ENCODE data around the gene MYLK3.

MYLK3 gene

DNA sequence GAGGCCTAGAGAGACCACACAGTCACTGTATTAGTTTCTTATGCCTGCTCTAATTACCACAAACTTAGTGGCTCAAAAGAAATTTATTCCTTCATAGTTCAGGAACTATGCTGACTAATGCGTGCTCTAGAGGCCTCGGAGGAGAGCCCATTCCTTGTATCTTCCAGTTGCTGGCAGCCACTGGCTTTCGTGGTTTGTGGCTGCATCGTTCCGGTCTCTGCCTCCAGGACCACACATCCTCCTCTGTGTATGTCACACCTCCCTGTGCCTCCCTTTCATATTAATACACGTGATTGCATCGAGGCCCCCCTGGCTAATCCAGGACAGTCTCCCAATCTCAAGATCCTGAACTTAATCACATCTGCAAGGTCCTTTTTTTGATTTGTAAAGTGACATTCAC lies 16.9 kb upstream of the MYLK3 start:
- Histone ChIP-seq H3K4me3 (replicated peaks; ENCODE audit: low read depth, low read length) (no peak overlapping the region), H3K27me3 (replicated peaks; ENCODE audit: control insufficient read depth, insufficient read depth, low read length) (no peaks in the 10 kb centered on the region; the same call in 1 of the 2 replicates), H3K36me3 (ENCODE audit: control insufficient read depth, insufficient read depth, low read length) (no peaks in the 10 kb centered on the region)
- DNase-seq (ENCODE audit: extremely low read depth, insufficient read length): no peak
- TF ChIP-seq, protein P1, sequence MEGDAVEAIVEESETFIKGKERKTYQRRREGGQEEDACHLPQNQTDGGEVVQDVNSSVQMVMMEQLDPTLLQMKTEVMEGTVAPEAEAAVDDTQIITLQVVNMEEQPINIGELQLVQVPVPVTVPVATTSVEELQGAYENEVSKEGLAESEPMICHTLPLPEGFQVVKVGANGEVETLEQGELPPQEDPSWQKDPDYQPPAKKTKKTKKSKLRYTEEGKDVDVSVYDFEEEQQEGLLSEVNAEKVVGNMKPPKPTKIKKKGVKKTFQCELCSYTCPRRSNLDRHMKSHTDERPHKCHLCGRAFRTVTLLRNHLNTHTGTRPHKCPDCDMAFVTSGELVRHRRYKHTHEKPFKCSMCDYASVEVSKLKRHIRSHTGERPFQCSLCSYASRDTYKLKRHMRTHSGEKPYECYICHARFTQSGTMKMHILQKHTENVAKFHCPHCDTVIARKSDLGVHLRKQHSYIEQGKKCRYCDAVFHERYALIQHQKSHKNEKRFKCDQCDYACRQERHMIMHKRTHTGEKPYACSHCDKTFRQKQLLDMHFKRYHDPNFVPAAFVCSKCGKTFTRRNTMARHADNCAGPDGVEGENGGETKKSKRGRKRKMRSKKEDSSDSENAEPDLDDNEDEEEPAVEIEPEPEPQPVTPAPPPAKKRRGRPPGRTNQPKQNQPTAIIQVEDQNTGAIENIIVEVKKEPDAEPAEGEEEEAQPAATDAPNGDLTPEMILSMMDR (IDR thresholded peaks at IDR 0.05; ENCODE audit: insufficient read depth, low read length, poor library complexity, severe bottlenecking): no peak

DNA sequence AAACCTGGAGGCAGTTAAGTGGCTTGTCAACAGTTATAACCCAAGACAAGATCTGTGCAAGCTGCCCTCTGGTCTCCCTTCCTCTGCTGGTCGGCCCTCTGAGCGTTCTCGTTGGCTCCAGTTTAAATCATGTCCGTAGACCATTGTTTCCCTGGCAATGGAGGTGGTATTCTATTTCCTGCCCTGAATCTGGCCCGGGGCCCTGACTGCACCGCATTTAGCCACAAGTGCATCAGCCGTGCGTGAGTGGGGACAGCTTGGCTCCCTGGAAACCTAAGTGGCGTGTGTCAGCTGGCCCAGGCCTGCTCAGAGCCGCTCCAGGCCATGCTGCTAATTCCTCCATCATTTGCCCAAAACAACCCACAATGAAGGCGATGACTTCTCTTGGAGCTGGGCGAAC lies 15.0 kb upstream of the MYLK3 start:
- no peaks in the 10 kb centered on the region; the same call in 1 of the 2 replicates for H3K27me3 ChIP-seq (replicated peaks; ENCODE audit: control insufficient read depth, insufficient read depth, low read length)
- H3K4me3 ChIP-seq (replicated peaks; ENCODE audit: low read depth, low read length): no peak overlapping the region
- DNase-seq (ENCODE audit: extremely low read depth, insufficient read length): no peak
- no peaks in the 10 kb centered on the region for H3K36me3 ChIP-seq (ENCODE audit: control insufficient read depth, insufficient read depth, low read length)
- TF ChIP-seq, protein P1 (IDR thresholded peaks at IDR 0.05; ENCODE audit: insufficient read depth, low read length, poor library complexity, severe bottlenecking): no peak

DNA sequence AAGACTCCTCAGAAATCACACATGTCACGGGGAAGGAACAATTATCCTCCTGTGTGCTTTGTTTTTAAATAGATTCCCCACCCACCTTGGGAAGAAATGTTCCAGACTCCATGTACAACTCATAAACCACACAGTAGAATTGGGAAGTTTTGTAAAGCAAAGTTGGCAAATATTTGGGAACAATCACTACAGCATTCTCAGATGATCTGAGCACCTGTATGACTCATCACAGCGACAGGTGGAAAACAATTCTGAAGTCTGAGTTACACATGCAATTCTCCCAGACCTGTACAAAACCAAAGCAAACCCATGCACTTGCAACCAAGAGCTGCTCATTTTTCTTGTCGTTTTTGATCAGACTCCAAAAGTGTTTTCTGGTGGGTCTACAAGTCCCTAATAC lies 14.4 kb upstream of the MYLK3 start:
- Histone ChIP-seq H3K4me3 (replicated peaks; ENCODE audit: low read depth, low read length) (no peak overlapping the region), H3K36me3 (ENCODE audit: control insufficient read depth, insufficient read depth, low read length) (no peaks in the 10 kb centered on the region), H3K27me3 (replicated peaks; ENCODE audit: control insufficient read depth, insufficient read depth, low read length) (no peaks in the 10 kb centered on the region; the same call in 1 of the 2 replicates)
- DNase-seq (ENCODE audit: extremely low read depth, insufficient read length): no peak
- TF ChIP-seq, protein P1 (IDR thresholded peaks at IDR 0.05; ENCODE audit: insufficient read depth, low read length, poor library complexity, severe bottlenecking): no peak

DNA sequence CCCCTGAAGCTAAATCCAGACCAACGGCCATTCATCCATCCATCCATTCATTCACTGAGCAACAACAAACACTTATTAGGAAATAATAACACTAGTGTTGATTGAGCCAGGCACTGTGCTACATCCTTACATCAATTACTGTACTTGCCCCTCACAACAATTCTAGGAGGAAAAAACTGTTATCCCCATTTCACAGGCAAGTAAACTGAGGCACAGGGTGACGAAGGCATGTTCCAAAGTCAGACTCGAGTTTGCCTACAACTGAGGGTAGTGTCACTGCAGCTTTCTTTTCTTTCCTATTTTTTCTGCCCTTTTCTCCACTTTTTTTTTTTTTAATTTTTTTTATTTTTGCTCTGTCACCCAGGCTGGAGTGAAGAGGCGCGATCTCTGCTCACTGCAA lies 11.2 kb upstream of the MYLK3 start:
- H3K27me3 ChIP-seq (replicated peaks; ENCODE audit: control insufficient read depth, insufficient read depth, low read length): no peaks in the 10 kb centered on the region; the same call in 1 of the 2 replicates
- DNase-seq (ENCODE audit: extremely low read depth, insufficient read length): no peak
- no peaks in the 10 kb centered on the region for H3K36me3 ChIP-seq (ENCODE audit: control insufficient read depth, insufficient read depth, low read length)
- TF ChIP-seq, protein P1 (IDR thresholded peaks at IDR 0.05; ENCODE audit: insufficient read depth, low read length, poor library complexity, severe bottlenecking): no peak
- H3K4me3 ChIP-seq (replicated peaks; ENCODE audit: low read depth, low read length): no peak overlapping the region

DNA sequence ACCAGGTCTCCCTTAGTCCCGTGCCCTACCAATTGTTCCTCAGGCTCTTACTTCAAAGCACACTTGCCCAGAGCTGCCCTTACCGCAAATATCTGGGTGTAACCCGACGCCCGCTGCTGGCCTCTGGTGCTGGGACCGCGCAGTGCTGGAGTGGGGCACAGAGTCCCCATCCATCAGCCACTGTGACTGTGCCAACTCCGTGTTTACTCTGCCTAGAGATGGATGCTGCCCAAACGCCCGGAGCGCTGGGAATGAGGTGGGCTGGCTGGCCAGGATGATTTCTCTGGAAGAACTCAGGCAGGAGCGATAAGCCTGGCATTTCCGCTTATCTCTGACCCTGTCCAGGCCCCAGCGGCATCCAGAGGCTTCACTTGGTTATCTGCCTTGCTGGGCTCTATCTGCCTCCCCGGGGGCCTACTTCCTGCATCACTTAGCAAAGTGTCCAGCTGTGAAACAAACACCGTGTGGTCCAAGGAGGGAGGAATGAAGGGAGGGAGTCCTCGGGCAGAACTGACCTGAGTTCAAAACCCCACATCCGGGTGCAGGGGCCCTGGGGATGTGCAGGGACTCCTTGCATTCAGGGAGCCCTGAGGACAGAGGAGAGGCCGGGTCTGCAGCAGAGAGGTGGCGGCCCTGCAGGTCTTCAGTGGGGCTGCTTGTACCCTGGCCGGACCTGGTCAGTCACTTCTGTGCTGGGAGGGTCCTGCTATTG lies 9.4 kb upstream of the MYLK3 start:
- Histone ChIP-seq H3K4me3 (replicated peaks; ENCODE audit: low read depth, low read length) (no peak overlapping the region), H3K27me3 (replicated peaks; ENCODE audit: control insufficient read depth, insufficient read depth, low read length) (no peaks in the 10 kb centered on the region; the same call in 1 of the 2 replicates), H3K36me3 (ENCODE audit: control insufficient read depth, insufficient read depth, low read length) (no peaks in the 10 kb centered on the region)
- DNase-seq (ENCODE audit: extremely low read depth, insufficient read length): no peak
- TF ChIP-seq, protein P1 (IDR thresholded peaks at IDR 0.05; ENCODE audit: insufficient read depth, low read length, poor library complexity, severe bottlenecking): no peak

All from GM06990 (cell line).